Epidermal melanocyte (primary cell): Measurements from ENCODE around the gene HID1.
"Not testable (repeated sequence)": the region's sequence is repeated elsewhere in the genome, so short reads cannot be mapped to it uniquely, and the experiment has no call there.

ENCODE experiments used
- DNase-seq: peaks from one replicate; pipeline ENCODE4 v3.0.0; 2011; ENCODE audit warnings: low spot score; ENCODE audit not compliant: insufficient read length

The HID1 gene

GRCh38 chr17:74972107-74972972 lies at the start of gene HID1:
Gene HID1 (minus strand): TSS chr17:74972759. CDS start chr17:74972656, 103 bp downstream.
- no peak for DNase-seq

GRCh38 chr17:75020331-75021110 lies 48.0 kb upstream of the HID1 start:
- DNase-seq: no peak

GRCh38 chr17:75019710-75020109 lies 47.2 kb upstream of the HID1 start:
- DNase-seq: no peak

- no peak for DNase-seq
Measured at GRCh38 chr17:75019146-75019545, 46.6 kb upstream of the HID1 start.

- DNase-seq: no peak
Measured at GRCh38 chr17:75013092-75013559, 40.6 kb upstream of the HID1 start.

- DNase-seq: peak; percentile 83
Measured at GRCh38 chr17:75012346-75013091, 40.0 kb upstream of the HID1 start, which contains the start of gene MRPL58. Gene MRPL58 (plus strand): TSS chr17:75012670. CDS start chr17:75012687, 17 bp downstream.

- no peak for DNase-seq
Measured at GRCh38 chr17:75012096-75012345, 39.5 kb upstream of the HID1 start.

GRCh38 chr17:75011401-75012095 lies 39.0 kb upstream of the HID1 start:
- peak; percentile 89 for DNase-seq

GRCh38 chr17:75010683-75011400 lies 38.3 kb upstream of the HID1 start:
- DNase-seq: no peak

- no peak for DNase-seq
Measured at GRCh38 chr17:75009139-75009724, 36.7 kb upstream of the HID1 start.

- no peak for DNase-seq
Measured at GRCh38 chr17:75008373-75008772, 35.8 kb upstream of the HID1 start.

- no peak for DNase-seq
Measured at GRCh38 chr17:75006653-75007052, 34.1 kb upstream of the HID1 start.

GRCh38 chr17:75006084-75006483 lies 33.5 kb upstream of the HID1 start:
- DNase-seq: not testable (repeated sequence)

GRCh38 chr17:75005291-75005690 lies 32.7 kb upstream of the HID1 start:
- no peak for DNase-seq

GRCh38 chr17:75004371-75004770 lies 31.8 kb upstream of the HID1 start:
- no peak for DNase-seq

- DNase-seq: no peak
Measured at GRCh38 chr17:75003957-75004355, 31.4 kb upstream of the HID1 start.

GRCh38 chr17:75003070-75003956 lies 30.8 kb upstream of the HID1 start:
- no peak for DNase-seq

- DNase-seq: no peak
Measured at GRCh38 chr17:75001915-75002843, 29.6 kb upstream of the HID1 start.
